DMS53 (cell line): ENCODE results near the gene PKHD1.
"Not testable (repeated sequence)": the region's sequence is repeated elsewhere in the genome, so short reads cannot be mapped to it uniquely, and the experiment has no call there.

ENCODE experiments used
- DNase-seq: peaks from one replicate; lab custom pipeline; 2025; lab: John Stamatoyannopoulos, UW

PKHD1 gene

GRCh38 chr6:51926125-51926524, 161.3 kb downstream of the PKHD1 start:
- no peak for DNase-seq

GRCh38 chr6:51922479-51922878, 164.9 kb downstream of the PKHD1 start:
- DNase-seq, result not testable (repeated sequence)

- not testable (repeated sequence) for DNase-seq
Observed at GRCh38 chr6:51918347-51918746, 169.1 kb downstream of the PKHD1 start.

GRCh38 chr6:51915098-51915497, 172.3 kb downstream of the PKHD1 start:
- no peak for DNase-seq

- DNase-seq, result no peak
Observed at GRCh38 chr6:51913265-51913664, 174.1 kb downstream of the PKHD1 start.

- DNase-seq, result no peak
Observed at GRCh38 chr6:51910851-51911250, 176.6 kb downstream of the PKHD1 start.

- no peak for DNase-seq
Observed at GRCh38 chr6:51908243-51908642, 179.2 kb downstream of the PKHD1 start.

- DNase-seq, result no peak
Observed at GRCh38 chr6:51901766-51902764, 185.3 kb downstream of the PKHD1 start.

- no peak for DNase-seq
Observed at GRCh38 chr6:51893366-51893765, 194.0 kb downstream of the PKHD1 start.

- DNase-seq, result no peak
Observed at GRCh38 chr6:51892750-51893149, 194.7 kb downstream of the PKHD1 start.

- DNase-seq, result no peak
Observed at GRCh38 chr6:51892339-51892738, 195.1 kb downstream of the PKHD1 start.

- no peak for DNase-seq
Observed at GRCh38 chr6:51891784-51892183, 195.6 kb downstream of the PKHD1 start.

- DNase-seq, result no peak
Observed at GRCh38 chr6:51887859-51888258, 199.6 kb downstream of the PKHD1 start.

GRCh38 chr6:51885957-51886356, 201.5 kb downstream of the PKHD1 start:
- DNase-seq, result no peak

GRCh38 chr6:51868591-51869355, 218.6 kb downstream of the PKHD1 start:
- peak; percentile 38 for DNase-seq

- DNase-seq, result no peak
Observed at GRCh38 chr6:51866867-51867266, 220.5 kb downstream of the PKHD1 start.

GRCh38 chr6:51865996-51866395, 221.4 kb downstream of the PKHD1 start:
- DNase-seq, result no peak

GRCh38 chr6:51865176-51865575, 222.2 kb downstream of the PKHD1 start:
- no peak for DNase-seq

GRCh38 chr6:51857134-51857533, 230.3 kb downstream of the PKHD1 start:
- DNase-seq, result no peak

GRCh38 chr6:51856508-51856907, 230.9 kb downstream of the PKHD1 start:
- no peak for DNase-seq

GRCh38 chr6:51855310-51856082, 231.9 kb downstream of the PKHD1 start:
- DNase-seq, result peak; percentile 93

- peak; percentile 56 for DNase-seq
Observed at GRCh38 chr6:51854876-51855275, 232.5 kb downstream of the PKHD1 start.
